Type B pancreatic cell (in vitro differentiated cells): ENCODE results near the gene MYBPC1. TPM values are rescaled to one million over a fixed set of nuclear protein-coding genes. Genes with fewer than 3 reads are reported as not detected.
"Not testable (repeated sequence)": the region's sequence is repeated elsewhere in the genome, so short reads cannot be mapped to it uniquely, and the experiment has no call there.

ENCODE experiments used
- DNase-seq: peaks from one replicate; pipeline ENCODE4 v3.0.0; 2021; ENCODE audit warnings: mixed read lengths; ENCODE audit not compliant: unreplicated experiment; ENCODE audit errors: extremely low spot score
- H3K27ac Mint-ChIP-seq: 2 replicates; pipeline ENCODE4 v1.8.0; 2021; ENCODE audit warnings: mild to moderate bottlenecking, mixed read lengths
- H3K27me3 Mint-ChIP-seq: 2 replicates; pipeline ENCODE4 v1.8.0; 2021; ENCODE audit warnings: mixed read lengths
- H3K36me3 Mint-ChIP-seq: 2 replicates; pipeline ENCODE4 v1.8.0; 2021; ENCODE audit warnings: mixed read lengths
- H3K4me1 Mint-ChIP-seq: one replicate; pipeline ENCODE4 v1.8.0; 2021; ENCODE audit warnings: mixed read lengths; ENCODE audit not compliant: unreplicated experiment
- H3K4me3 Mint-ChIP-seq: 2 replicates; pipeline ENCODE4 v1.8.0; 2021; ENCODE audit warnings: mild to moderate bottlenecking, mixed read lengths
- H3K9me3 Mint-ChIP-seq: 2 replicates; pipeline ENCODE4 v1.8.0; 2021; ENCODE audit warnings: mixed read lengths
- total RNA-seq: library from RNA; stranded (reverse); gene quantifications from 2 replicates; pipeline ENCODE4 v1.2.1, GENCODE V29; 2021; ENCODE audit warnings: low replicate concordance
- TF ChIP-seq, protein P1 (sequence below): fragments of 200-600 bp; sonication (generic); conservative IDR thresholded peaks from 2 replicates; pipeline ENCODE4 v1.5.0; 2021; ENCODE audit warnings: antibody characterized with exemption, mild to moderate bottlenecking

MYBPC1 gene
- total RNA-seq, 1 donor from 2014 or later = 18.0 TPM

DNA sequence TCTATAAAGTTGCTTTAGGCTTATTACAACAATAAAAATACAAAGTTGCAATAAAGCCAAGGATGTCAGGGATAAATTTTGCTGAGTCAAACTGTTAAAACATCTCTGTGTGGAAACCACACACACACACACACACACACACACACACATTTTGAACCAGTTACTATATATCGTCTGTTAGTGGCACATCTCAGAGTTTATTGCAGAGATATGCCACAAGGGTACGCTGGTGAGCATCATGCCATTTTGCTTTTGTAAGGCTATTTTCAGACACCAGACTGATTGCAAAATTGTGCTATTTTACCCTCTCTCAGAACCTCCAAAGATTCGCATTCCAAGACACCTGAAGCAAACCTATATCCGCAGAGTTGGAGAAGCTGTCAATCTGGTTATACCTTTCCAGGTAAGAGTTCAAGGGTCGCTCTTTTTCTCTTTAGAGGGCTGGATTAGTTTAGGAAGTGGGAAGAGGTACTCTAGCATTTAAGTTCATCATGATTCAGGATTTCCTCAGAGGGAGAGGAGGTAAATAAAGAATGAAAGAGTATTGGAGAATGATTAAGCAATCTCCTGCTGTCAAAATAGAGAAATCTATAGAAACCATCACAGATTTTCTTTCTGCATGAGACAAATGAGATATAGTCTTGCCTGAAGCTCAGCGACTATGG, 75.4 kb downstream of the MYBPC1 start:
- H3K4me1 Mint-ChIP-seq = peaks cover 7% of the 10 kb centered on the region
- DNase-seq = no peak
- no peaks in the 10 kb centered on the region for H3K9me3 Mint-ChIP-seq
- H3K36me3 Mint-ChIP-seq = no peaks in the 10 kb centered on the region
- TF ChIP-seq, protein P1, sequence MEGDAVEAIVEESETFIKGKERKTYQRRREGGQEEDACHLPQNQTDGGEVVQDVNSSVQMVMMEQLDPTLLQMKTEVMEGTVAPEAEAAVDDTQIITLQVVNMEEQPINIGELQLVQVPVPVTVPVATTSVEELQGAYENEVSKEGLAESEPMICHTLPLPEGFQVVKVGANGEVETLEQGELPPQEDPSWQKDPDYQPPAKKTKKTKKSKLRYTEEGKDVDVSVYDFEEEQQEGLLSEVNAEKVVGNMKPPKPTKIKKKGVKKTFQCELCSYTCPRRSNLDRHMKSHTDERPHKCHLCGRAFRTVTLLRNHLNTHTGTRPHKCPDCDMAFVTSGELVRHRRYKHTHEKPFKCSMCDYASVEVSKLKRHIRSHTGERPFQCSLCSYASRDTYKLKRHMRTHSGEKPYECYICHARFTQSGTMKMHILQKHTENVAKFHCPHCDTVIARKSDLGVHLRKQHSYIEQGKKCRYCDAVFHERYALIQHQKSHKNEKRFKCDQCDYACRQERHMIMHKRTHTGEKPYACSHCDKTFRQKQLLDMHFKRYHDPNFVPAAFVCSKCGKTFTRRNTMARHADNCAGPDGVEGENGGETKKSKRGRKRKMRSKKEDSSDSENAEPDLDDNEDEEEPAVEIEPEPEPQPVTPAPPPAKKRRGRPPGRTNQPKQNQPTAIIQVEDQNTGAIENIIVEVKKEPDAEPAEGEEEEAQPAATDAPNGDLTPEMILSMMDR = peak; percentile 67
- no peak overlapping the region for H3K4me3 Mint-ChIP-seq
- H3K27ac Mint-ChIP-seq = no peak overlapping the region
- no peaks in the 10 kb centered on the region for H3K27me3 Mint-ChIP-seq

DNA sequence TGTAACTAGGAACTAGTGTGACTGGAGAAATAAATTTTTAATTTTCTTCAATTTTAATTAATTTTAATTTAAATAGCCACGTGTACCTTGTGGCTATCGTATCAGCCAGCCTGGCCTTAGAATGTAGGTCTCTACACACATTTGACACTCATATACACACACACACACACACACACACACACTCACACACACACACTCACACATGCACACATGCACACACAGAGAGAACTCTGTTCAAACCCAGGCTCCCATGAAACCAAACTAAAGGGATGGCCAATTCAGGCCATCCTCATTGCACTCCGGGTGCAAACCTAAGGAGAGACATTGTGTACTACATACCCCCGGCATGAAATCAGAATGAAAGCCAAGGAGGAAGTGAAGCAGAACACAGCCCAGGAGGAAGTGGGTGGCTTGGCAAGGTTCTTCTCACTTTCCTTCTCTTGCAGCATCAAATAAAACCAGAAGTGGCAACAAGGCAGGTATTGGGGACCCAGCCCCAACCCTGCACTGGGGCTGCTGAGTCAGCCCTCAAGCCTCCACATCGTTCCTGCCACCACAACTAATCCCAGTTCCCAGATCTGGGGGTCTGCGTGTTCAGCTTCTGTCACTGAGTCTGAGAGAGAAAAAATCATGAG, 76.5 kb downstream of the MYBPC1 start:
- no peaks in the 10 kb centered on the region for H3K36me3 Mint-ChIP-seq
- H3K9me3 Mint-ChIP-seq = no peaks in the 10 kb centered on the region
- no peak overlapping the region for H3K27ac Mint-ChIP-seq
- TF ChIP-seq, protein P1 = no peak
- H3K4me1 Mint-ChIP-seq = peaks cover 7% of the 10 kb centered on the region
- no peak overlapping the region for H3K4me3 Mint-ChIP-seq
- no peaks in the 10 kb centered on the region for H3K27me3 Mint-ChIP-seq
- DNase-seq = no peak

DNA sequence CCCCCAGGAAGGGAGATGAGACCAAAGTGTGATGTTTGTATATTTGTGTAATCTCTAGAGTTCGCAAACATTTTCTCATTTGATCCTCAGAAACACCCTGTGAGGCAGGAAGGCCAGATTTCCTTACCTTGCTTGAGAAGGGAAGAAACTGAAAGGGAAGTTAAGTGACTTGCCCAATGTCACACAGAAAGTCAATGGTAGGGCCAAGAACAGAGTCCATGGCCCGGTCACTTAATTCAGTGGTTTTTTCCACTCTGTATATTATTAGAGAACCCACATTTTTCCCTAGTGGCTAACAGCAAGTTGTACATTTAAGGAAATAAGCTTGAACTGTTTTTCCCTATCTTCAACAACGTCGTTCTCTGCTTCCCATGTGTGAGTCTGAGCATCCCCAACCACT, 77.1 kb downstream of the MYBPC1 start:
- DNase-seq = no peak
- Mint-ChIP-seq H3K36me3 (no peaks in the 10 kb centered on the region), H3K4me1 (peaks cover 7% of the 10 kb centered on the region), H3K4me3 (no peak overlapping the region), H3K27ac (no peak overlapping the region), H3K27me3 (no peaks in the 10 kb centered on the region), H3K9me3 (no peaks in the 10 kb centered on the region)
- TF ChIP-seq, protein P1 = no peak

DNA sequence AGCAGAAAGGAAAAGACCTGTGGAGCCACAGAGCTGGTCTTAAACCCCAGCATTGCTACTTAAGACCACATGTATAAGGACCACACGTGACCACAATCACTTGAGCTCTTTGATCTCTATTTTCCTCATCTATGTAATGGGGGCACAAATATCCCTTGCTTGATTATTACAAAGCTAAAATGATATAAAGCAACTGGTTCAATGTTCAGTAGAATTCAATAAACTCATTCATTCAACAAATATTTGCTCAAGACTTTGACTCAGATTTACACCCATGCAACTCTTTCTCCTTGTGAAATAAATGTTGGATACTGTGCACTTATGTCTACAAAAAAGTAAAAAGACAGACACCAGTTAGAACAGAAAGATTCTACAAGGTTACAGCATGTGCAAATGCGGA, 80.8 kb downstream of the MYBPC1 start:
- Mint-ChIP-seq H3K27me3 (peaks cover 5% of the 10 kb centered on the region), H3K4me3 (no peak overlapping the region), H3K4me1 (peaks cover under 1% of the 10 kb centered on the region), H3K36me3 (no peaks in the 10 kb centered on the region), H3K9me3 (no peaks in the 10 kb centered on the region), H3K27ac (no peak overlapping the region)
- DNase-seq = no peak
- TF ChIP-seq, protein P1 = no peak

DNA sequence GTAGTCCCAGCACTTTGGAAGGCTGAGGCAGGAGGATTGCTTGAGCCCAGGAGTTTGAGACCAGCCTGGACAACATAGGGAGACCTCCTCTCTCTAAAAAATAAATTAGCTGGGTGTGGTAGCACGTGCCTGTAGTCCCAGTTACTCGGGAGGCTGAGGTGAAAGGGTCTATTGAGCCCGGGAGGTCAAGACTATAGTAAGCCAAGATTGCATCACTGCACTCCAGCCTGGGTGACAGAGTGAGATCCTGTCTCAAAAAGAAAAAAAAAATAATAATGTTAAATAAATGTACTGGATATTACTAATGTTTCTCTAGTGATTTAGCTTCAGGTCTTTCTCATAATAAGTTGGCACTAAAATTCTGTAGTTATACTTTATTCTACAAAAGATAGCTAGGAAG, 81.7 kb downstream of the MYBPC1 start:
- H3K27me3 Mint-ChIP-seq, H3K4me3 Mint-ChIP-seq, H3K36me3 Mint-ChIP-seq, H3K9me3 Mint-ChIP-seq, DNase-seq, H3K27ac Mint-ChIP-seq, H3K4me1 Mint-ChIP-seq: not testable (repeated sequence)

DNA sequence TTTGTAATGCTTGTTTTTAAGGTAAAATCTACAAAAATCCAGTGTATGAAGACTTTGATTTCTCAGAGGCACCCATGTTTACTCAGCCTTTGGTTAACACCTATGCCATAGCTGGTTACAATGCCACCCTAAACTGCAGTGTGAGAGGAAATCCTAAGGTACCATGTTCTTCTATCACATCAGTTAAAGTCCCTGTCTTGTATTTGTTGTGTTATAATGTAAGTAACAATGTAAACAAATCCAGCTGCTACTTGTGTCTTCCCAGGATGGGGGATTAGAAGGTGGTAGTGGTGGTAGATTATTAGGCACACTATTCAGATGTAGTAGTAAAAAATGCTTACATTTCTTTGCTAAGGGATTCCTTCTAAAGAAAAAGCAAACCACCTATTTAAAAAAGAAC, 83.3 kb downstream of the MYBPC1 start:
- no peaks in the 10 kb centered on the region for H3K9me3 Mint-ChIP-seq
- no peaks in the 10 kb centered on the region for H3K4me1 Mint-ChIP-seq
- TF ChIP-seq, protein P1 = no peak
- no peaks in the 10 kb centered on the region for H3K36me3 Mint-ChIP-seq
- DNase-seq = no peak
- no peak overlapping the region for H3K4me3 Mint-ChIP-seq
- no peak overlapping the region for H3K27ac Mint-ChIP-seq
- peaks cover 5% of the 10 kb centered on the region for H3K27me3 Mint-ChIP-seq
